OCI-LY3 (cell line): Measurements from ENCODE around the gene IFT43.

ENCODE experiments used
- CTCF ChIP-seq: fragments of 200-600, 300-600 bp; sonication (generic); IDR thresholded peaks from 2 replicates; pipeline ENCODE4 v1.5.1; 2014; ENCODE audit warnings: antibody characterized with exemption, low read length, low read depth
- EZH2phosphoT487 ChIP-seq: fragments of 200-600 bp; shearing (Covaris generic); IDR thresholded peaks from 2 replicates; pipeline ENCODE4 v1.6.1; 2018; ENCODE audit warnings: antibody characterized with exemption, mixed run types, low read depth

GRCh38 chr14:76093077-76093476 is 107.5 kb downstream of the IFT43 start:
- TF ChIP-seq CTCF (no peak), EZH2phosphoT487 (no peak)
